Measurements from ENCODE around the gene COPG1.
"Not testable (repeated sequence)": the region's sequence is repeated elsewhere in the genome, so short reads cannot be mapped to it uniquely, and the experiment has no call there.

The COPG1 gene

GRCh38 chr3:129245641-129246306 lies 3.6 kb upstream of the COPG1 start:
- TF ChIP-seq, protein P1, sequence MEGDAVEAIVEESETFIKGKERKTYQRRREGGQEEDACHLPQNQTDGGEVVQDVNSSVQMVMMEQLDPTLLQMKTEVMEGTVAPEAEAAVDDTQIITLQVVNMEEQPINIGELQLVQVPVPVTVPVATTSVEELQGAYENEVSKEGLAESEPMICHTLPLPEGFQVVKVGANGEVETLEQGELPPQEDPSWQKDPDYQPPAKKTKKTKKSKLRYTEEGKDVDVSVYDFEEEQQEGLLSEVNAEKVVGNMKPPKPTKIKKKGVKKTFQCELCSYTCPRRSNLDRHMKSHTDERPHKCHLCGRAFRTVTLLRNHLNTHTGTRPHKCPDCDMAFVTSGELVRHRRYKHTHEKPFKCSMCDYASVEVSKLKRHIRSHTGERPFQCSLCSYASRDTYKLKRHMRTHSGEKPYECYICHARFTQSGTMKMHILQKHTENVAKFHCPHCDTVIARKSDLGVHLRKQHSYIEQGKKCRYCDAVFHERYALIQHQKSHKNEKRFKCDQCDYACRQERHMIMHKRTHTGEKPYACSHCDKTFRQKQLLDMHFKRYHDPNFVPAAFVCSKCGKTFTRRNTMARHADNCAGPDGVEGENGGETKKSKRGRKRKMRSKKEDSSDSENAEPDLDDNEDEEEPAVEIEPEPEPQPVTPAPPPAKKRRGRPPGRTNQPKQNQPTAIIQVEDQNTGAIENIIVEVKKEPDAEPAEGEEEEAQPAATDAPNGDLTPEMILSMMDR (IDR thresholded peaks at IDR 0.05; ENCODE audit: low read depth, low read length) = peak; percentile 83
- TF ChIP-seq MAX (IDR thresholded peaks at IDR 0.05; ENCODE audit: low read depth, low read length) = peak; percentile 30; the same call in 1 of the 2 replicates
- not testable (repeated sequence) for H3K4me3 ChIP-seq (ENCODE audit: low read depth, low read length)
- peak; percentile 89 for DNase-seq (ENCODE audit: low read depth)

- no peak for DNase-seq (ENCODE audit: low read depth)
- TF ChIP-seq MAX (IDR thresholded peaks at IDR 0.05; ENCODE audit: low read depth, low read length) = no peak
- no peak for TF ChIP-seq MYC (IDR thresholded peaks at IDR 0.05; ENCODE audit: low read depth, low read length)
- no peak for TF ChIP-seq POLR2A (IDR thresholded peaks at IDR 0.05; ENCODE audit: extremely low read depth, insufficient read length)
- TF ChIP-seq, protein P1 (IDR thresholded peaks at IDR 0.05; ENCODE audit: low read depth, low read length) = no peak
- no peak overlapping the region for H3K4me3 ChIP-seq (ENCODE audit: low read depth, low read length)
Measured at GRCh38 chr3:129246636-129247035, 2.8 kb upstream of the COPG1 start.

GRCh38 chr3:129248286-129248979 lies 973 bp upstream of the COPG1 start:
- no peak for DNase-seq (ENCODE audit: low read depth)
- no peak for TF ChIP-seq MYC (IDR thresholded peaks at IDR 0.05; ENCODE audit: low read depth, low read length)
- no peak for TF ChIP-seq POLR2A (IDR thresholded peaks at IDR 0.05; ENCODE audit: extremely low read depth, insufficient read length)
- no peak for TF ChIP-seq MAX (IDR thresholded peaks at IDR 0.05; ENCODE audit: low read depth, low read length)
- TF ChIP-seq, protein P1 (IDR thresholded peaks at IDR 0.05; ENCODE audit: low read depth, low read length) = no peak
- H3K4me3 ChIP-seq (ENCODE audit: low read depth, low read length) = peak overlapping the region; percentile 88

DNA sequence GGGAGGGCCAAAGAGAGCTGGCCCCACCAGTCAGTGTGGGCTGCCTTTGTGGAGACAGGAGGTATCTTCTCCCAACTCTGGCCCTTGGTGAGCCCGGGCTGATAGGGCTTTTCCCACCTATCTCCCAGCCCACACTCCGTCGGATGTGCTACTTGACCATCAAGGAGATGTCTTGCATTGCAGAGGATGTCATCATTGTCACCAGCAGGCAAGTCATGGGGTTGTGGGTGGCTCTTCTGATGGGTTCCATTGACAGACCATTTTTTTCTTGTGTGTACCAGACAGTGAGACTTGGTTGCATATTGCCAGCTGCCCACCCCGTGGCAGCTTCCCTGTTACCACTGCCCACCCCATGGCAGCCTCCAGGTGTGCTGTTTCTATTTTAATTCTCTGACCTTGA lies 3.3 kb downstream of the COPG1 start:
- TF ChIP-seq, protein P1 (IDR thresholded peaks at IDR 0.05; ENCODE audit: low read depth, low read length) = no peak
- TF ChIP-seq MYC (IDR thresholded peaks at IDR 0.05; ENCODE audit: low read depth, low read length) (no peak), POLR2A (IDR thresholded peaks at IDR 0.05; ENCODE audit: extremely low read depth, insufficient read length) (no peak), MAX (IDR thresholded peaks at IDR 0.05; ENCODE audit: low read depth, low read length) (no peak)
- DNase-seq (ENCODE audit: low read depth) = no peak
- no peak overlapping the region for H3K4me3 ChIP-seq (ENCODE audit: low read depth, low read length)

GRCh38 chr3:129254536-129255230 lies 5.3 kb downstream of the COPG1 start:
- no peak overlapping the region for H3K4me3 ChIP-seq (ENCODE audit: low read depth, low read length)
- TF ChIP-seq, protein P1 (IDR thresholded peaks at IDR 0.05; ENCODE audit: low read depth, low read length) = no peak
- TF ChIP-seq MAX (IDR thresholded peaks at IDR 0.05; ENCODE audit: low read depth, low read length) = no peak
- no peak for TF ChIP-seq POLR2A (IDR thresholded peaks at IDR 0.05; ENCODE audit: extremely low read depth, insufficient read length)
- TF ChIP-seq MYC (IDR thresholded peaks at IDR 0.05; ENCODE audit: low read depth, low read length) = no peak
- DNase-seq (ENCODE audit: low read depth) = no peak

Data from NB4 (cell line).